H9 (cell line): Measurements from ENCODE around the gene CYP4V2. TPM values are rescaled to one million over a fixed set of nuclear protein-coding genes. Genes with fewer than 3 reads are reported as not detected.

ENCODE experiments used
- DNase-seq: peaks from one replicate; pipeline ENCODE4 v3.0.0-alpha.2; 2017
- H2AFZ ChIP-seq: one replicate; pipeline ENCODE4 v1.6.1; 2013; ENCODE audit warnings: mild to moderate bottlenecking, low read length, control low read depth, moderate library complexity
- H2AK5ac ChIP-seq: 2 replicates; pipeline ENCODE4 v1.6.1; 2013; ENCODE audit warnings: low read length, control low read depth, mixed read lengths; ENCODE audit not compliant: insufficient read length
- H2BK120ac ChIP-seq: one replicate; pipeline ENCODE4 v1.6.1; 2013; ENCODE audit warnings: low read depth, mild to moderate bottlenecking, low read length, control low read depth, inconsistent platforms; ENCODE audit not compliant: poor library complexity, severe bottlenecking
- H2BK12ac ChIP-seq: 2 replicates; pipeline ENCODE4 v1.6.1; 2013; ENCODE audit warnings: low read length, control low read depth, mixed read lengths, low read depth; ENCODE audit not compliant: insufficient read length
- H2BK15ac ChIP-seq: 2 replicates; pipeline ENCODE4 v1.6.1; 2013; ENCODE audit warnings: low read depth, low read length, control low read depth
- H2BK20ac ChIP-seq: one replicate; pipeline ENCODE4 v1.6.1; 2013; ENCODE audit warnings: low read depth, mild to moderate bottlenecking, low read length, control low read depth, inconsistent platforms; ENCODE audit not compliant: poor library complexity, severe bottlenecking
- H2BK5ac ChIP-seq: 2 replicates; pipeline ENCODE4 v1.6.1; 2013; ENCODE audit warnings: low read length, control low read depth, mixed read lengths; ENCODE audit not compliant: insufficient read length
- H3K14ac ChIP-seq: 2 replicates; pipeline ENCODE4 v1.6.1; 2013; ENCODE audit warnings: low read length, control low read depth; ENCODE audit not compliant: insufficient read depth
- H3K18ac ChIP-seq: 2 replicates; pipeline ENCODE4 v1.6.1; 2013; ENCODE audit warnings: low read depth, mild to moderate bottlenecking, mixed read lengths, low read length, control low read depth; ENCODE audit not compliant: insufficient read length
- H3K23ac ChIP-seq: 2 replicates; pipeline ENCODE4 v1.6.1; 2013; ENCODE audit warnings: low read length, control low read depth, mixed read lengths, low read depth; ENCODE audit not compliant: insufficient read length
- H3K23me2 ChIP-seq: 2 replicates; pipeline ENCODE4 v1.6.1; 2013; ENCODE audit warnings: low read depth, mild to moderate bottlenecking, mixed read lengths, low read length, control low read depth; ENCODE audit not compliant: insufficient read length, poor library complexity, severe bottlenecking
- H3K27ac ChIP-seq: 2 replicates; pipeline ENCODE4 v1.5.1; 2013; ENCODE audit warnings: low read length, control low read depth, mixed read lengths, low read depth; ENCODE audit not compliant: insufficient read length
- H3K27me3 ChIP-seq: 2 replicates; pipeline ENCODE4 v1.6.1; 2013; ENCODE audit warnings: low read length, control low read depth, inconsistent platforms; ENCODE audit not compliant: insufficient read depth
- H3K4ac ChIP-seq: 2 replicates; pipeline ENCODE4 v1.6.1; 2013; ENCODE audit warnings: low read depth, mild to moderate bottlenecking, control low read depth, inconsistent platforms, low read length, moderate library complexity
- H3K4me1 ChIP-seq: 2 replicates; pipeline ENCODE4 v1.6.1; 2013; ENCODE audit warnings: low read length, control low read depth, inconsistent platforms; ENCODE audit not compliant: insufficient read depth
- H3K4me2 ChIP-seq: 2 replicates; pipeline ENCODE4 v1.6.1; 2013; ENCODE audit warnings: low read length, control low read depth, mixed read lengths; ENCODE audit not compliant: insufficient read length, insufficient read depth
- H3K56ac ChIP-seq: 2 replicates; pipeline ENCODE4 v1.6.1; 2013; ENCODE audit warnings: low read depth, mild to moderate bottlenecking, mixed read lengths, low read length, control low read depth; ENCODE audit not compliant: insufficient read length
- H3K79me1 ChIP-seq: 2 replicates; pipeline ENCODE4 v1.6.1; 2013; ENCODE audit warnings: low read depth, mild to moderate bottlenecking, moderate library complexity, low read length, control low read depth, inconsistent platforms; ENCODE audit not compliant: insufficient read depth, poor library complexity, severe bottlenecking
- H3K79me2 ChIP-seq: 2 replicates; pipeline ENCODE4 v1.6.1; 2013; ENCODE audit warnings: low read length, control low read depth, inconsistent platforms; ENCODE audit not compliant: insufficient read depth
- H3K9ac ChIP-seq: 2 replicates; pipeline ENCODE4 v1.6.1; 2013; ENCODE audit warnings: low read length, control low read depth, mixed read lengths; ENCODE audit not compliant: insufficient read length; ENCODE audit errors: extremely low read depth
- H3K9me3 ChIP-seq: one replicate; pipeline ENCODE4 v1.6.1; 2013; ENCODE audit warnings: low read depth, low read length, inconsistent platforms; ENCODE audit not compliant: control insufficient read depth
- H3T11ph ChIP-seq: one replicate; pipeline ENCODE4 v1.6.1; 2013; ENCODE audit warnings: mild to moderate bottlenecking, low read length, control low read depth, inconsistent platforms
- H4K20me1 ChIP-seq: one replicate; pipeline ENCODE4 v1.6.1; 2013; ENCODE audit not compliant: control insufficient read depth, insufficient read length, insufficient read depth
- H4K5ac ChIP-seq: 2 replicates; pipeline ENCODE4 v1.6.1; 2013; ENCODE audit warnings: low read depth, mild to moderate bottlenecking, mixed read lengths, low read length, control low read depth; ENCODE audit not compliant: insufficient read length
- H4K8ac ChIP-seq: replicated peaks from 2 replicates; pipeline ENCODE4 v1.6.1; 2013; ENCODE audit warnings: low read length, control low read depth, mixed read lengths, low read depth; ENCODE audit not compliant: insufficient read length
- H4K91ac ChIP-seq: 2 replicates; pipeline ENCODE4 v1.6.1; 2013; ENCODE audit warnings: low read depth, mild to moderate bottlenecking, moderate library complexity, mixed read lengths, low read length, control low read depth; ENCODE audit not compliant: insufficient read length
- H3K27ac Mint-ChIP-seq, 3 experiments: 2 replicates in 2 of 3; 3 replicates in 1 of 3; pipeline ENCODE4 v1.8.0; 2020 to 2021; ENCODE audit warnings: mixed read lengths in 3 of 3, mild to moderate bottlenecking in 1 of 3, moderate library complexity in 1 of 3
- H3K27me3 Mint-ChIP-seq: 2 replicates; pipeline ENCODE4 v1.8.0; 2021; ENCODE audit warnings: low read depth, mild to moderate bottlenecking, moderate library complexity, mixed read lengths
- H3K36me3 Mint-ChIP-seq, 3 experiments: 2 replicates in 2 of 3; 3 replicates in 1 of 3; pipeline ENCODE4 v1.8.0; 2020 to 2021; ENCODE audit warnings: low read depth in 3 of 3, mixed read lengths in 3 of 3; ENCODE audit not compliant: insufficient read depth in 1 of 3
- H3K4me1 Mint-ChIP-seq, 2 experiments: 2 replicates each; pipeline ENCODE4 v1.8.0; 2020; ENCODE audit warnings: mixed read lengths in 2 of 2
- H3K4me3 Mint-ChIP-seq, 2 experiments: 2 replicates in 1 of 2; 3 replicates in 1 of 2; pipeline ENCODE4 v1.8.0; 2020 to 2021; ENCODE audit warnings: mild to moderate bottlenecking in 2 of 2, mixed read lengths in 2 of 2, moderate library complexity in 1 of 2
- H3K9me3 Mint-ChIP-seq, 2 experiments: 2 replicates in 1 of 2; 3 replicates in 1 of 2; pipeline ENCODE4 v1.8.0; 2020; ENCODE audit warnings: mild to moderate bottlenecking in 2 of 2, mixed read lengths in 2 of 2, moderate library complexity in 1 of 2
- WGBS: extraction: QIAGEN DNeasy Blood & Tissue Kit; methylation state at CpG from one replicate; pipeline ENCODE4 v1.1.7; 2013; ENCODE audit warnings: missing lambda C conversion rate, low lambda C conversion rate, mixed read lengths; ENCODE audit not compliant: insufficient read length; ENCODE audit errors: extremely low coverage; 5-methylcytosine and 5-hydroxymethylcytosine counted together
- total RNA-seq: library from RNA; stranded (reverse); gene quantifications from 2 replicates; pipeline ENCODE4 v1.2.1, GENCODE V29; 2021
- TF ChIP-seq, protein P1 (sequence below): fragments of 200-600 bp; sonication (generic); conservative IDR thresholded peaks from 3 replicates; pipeline ENCODE4 v1.8.0; 2021; ENCODE audit warnings: antibody characterized with exemption, mild to moderate bottlenecking

The CYP4V2 gene
- total RNA-seq, 1 experiment from 2014 or later: 1.0 TPM

DNA sequence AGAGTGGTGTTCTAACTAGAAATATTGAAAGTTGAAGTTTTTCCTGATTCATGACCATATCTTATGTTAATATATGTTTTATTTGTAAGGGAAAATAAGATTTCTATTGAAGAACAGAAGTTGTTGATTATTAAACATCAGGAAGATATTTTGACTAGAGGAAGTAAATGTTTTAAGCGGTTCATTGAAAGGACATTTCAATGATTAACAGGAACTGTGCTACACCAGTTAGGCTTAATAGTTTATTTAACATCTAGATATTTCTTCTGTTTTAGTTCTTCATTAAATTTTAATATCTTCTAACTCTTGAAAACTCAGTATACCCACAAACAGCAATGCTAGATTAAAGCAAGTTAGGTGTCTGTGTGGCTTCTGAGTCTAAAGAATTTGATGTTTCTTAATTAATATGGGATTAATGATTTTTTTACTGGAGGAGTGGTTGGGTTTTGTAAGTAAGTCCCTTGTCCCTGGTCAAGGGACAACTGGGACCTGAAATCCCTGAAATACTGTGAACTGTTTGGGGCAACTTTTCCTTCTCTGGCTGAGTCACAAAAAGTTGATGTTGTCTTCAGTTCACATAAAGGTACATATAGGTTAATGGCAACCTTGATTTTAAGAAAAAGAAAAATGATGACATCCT, 42.9 kb upstream of the CYP4V2 start:
- Histone ChIP-seq H2AK5ac (no peak overlapping the region), H4K5ac (no peak overlapping the region), H3K4me1 (peaks cover 5% of the 10 kb centered on the region), H4K91ac (no peak overlapping the region), H3K79me1 (no peaks in the 10 kb centered on the region), H2BK12ac (no peak overlapping the region), H3K14ac (no peak overlapping the region), H3K4ac (no peak overlapping the region), H2BK20ac (no peak overlapping the region), H2BK5ac (no peak overlapping the region), H4K20me1 (no peaks in the 10 kb centered on the region), H2BK15ac (no peak overlapping the region), H3K18ac (no peak overlapping the region), H3K23me2 (peaks cover 12% of the 10 kb centered on the region), H2AFZ (no peak overlapping the region), H4K8ac (no peak overlapping the region), H2BK120ac (no peak overlapping the region), H3K9me3 (no peaks in the 10 kb centered on the region), H3K4me2 (no peak overlapping the region), H3K23ac (no peak overlapping the region), H3K27ac (no peak overlapping the region), H3K56ac (no peak overlapping the region), H3K9ac (no peak overlapping the region), H3K79me2 (no peaks in the 10 kb centered on the region), H3T11ph (no peak overlapping the region), H3K27me3 (peaks cover 8% of the 10 kb centered on the region; the same call in 1 of the 2 replicates)
- Mint-ChIP-seq H3K4me3 (no peak overlapping the region), H3K9me3 (no peaks in the 10 kb centered on the region), H3K4me1 (peaks cover 30% of the 10 kb centered on the region in 2 experiments), H3K27ac (no peak overlapping the region), H3K36me3 (peaks cover 0 to 6% (median 0%) of the 10 kb centered on the region in 3 experiments; a peak in 5 of 7 replicates), H3K27me3 (peaks cover 34% of the 10 kb centered on the region)
- TF ChIP-seq, protein P1, sequence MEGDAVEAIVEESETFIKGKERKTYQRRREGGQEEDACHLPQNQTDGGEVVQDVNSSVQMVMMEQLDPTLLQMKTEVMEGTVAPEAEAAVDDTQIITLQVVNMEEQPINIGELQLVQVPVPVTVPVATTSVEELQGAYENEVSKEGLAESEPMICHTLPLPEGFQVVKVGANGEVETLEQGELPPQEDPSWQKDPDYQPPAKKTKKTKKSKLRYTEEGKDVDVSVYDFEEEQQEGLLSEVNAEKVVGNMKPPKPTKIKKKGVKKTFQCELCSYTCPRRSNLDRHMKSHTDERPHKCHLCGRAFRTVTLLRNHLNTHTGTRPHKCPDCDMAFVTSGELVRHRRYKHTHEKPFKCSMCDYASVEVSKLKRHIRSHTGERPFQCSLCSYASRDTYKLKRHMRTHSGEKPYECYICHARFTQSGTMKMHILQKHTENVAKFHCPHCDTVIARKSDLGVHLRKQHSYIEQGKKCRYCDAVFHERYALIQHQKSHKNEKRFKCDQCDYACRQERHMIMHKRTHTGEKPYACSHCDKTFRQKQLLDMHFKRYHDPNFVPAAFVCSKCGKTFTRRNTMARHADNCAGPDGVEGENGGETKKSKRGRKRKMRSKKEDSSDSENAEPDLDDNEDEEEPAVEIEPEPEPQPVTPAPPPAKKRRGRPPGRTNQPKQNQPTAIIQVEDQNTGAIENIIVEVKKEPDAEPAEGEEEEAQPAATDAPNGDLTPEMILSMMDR: no peak
- WGBS: no CpG with 5 or more reads among the region's 1 CpG
- no peak for DNase-seq
